CD4-positive, alpha-beta T cell treated with Interleukin-17A for 4 hours (primary cell): ENCODE results near the gene SLC19A1.

Experiments used
- DNase-seq: peaks from one replicate; pipeline ENCODE4 v3.0.0-alpha.2; 2020; ENCODE audit warnings: mixed read lengths

Gene SLC19A1

GRCh38 chr21:45557616-45558043 is 15.4 kb upstream of the SLC19A1 start:
- DNase-seq = no peak

GRCh38 chr21:45556645-45557615 is 14.7 kb upstream of the SLC19A1 start:
- DNase-seq = no peak

- no peak for DNase-seq
These were observed 14.0 kb upstream of the SLC19A1 start for GRCh38 chr21:45556302-45556644.

GRCh38 chr21:45555557-45556301 is 13.5 kb upstream of the SLC19A1 start:
- DNase-seq = peak; percentile 68

GRCh38 chr21:45555251-45555556 is 13.0 kb upstream of the SLC19A1 start:
- no peak for DNase-seq

- peak; percentile 93 for DNase-seq
These were observed 12.4 kb upstream of the SLC19A1 start for GRCh38 chr21:45554477-45555175.

- DNase-seq = no peak
These were observed 10.6 kb upstream of the SLC19A1 start for GRCh38 chr21:45552696-45553391.

- no peak for DNase-seq
These were observed 9.8 kb upstream of the SLC19A1 start for GRCh38 chr21:45551783-45552695.

- DNase-seq = peak; percentile 64
These were observed 9.1 kb upstream of the SLC19A1 start for GRCh38 chr21:45551316-45551715.

GRCh38 chr21:45550522-45551210 is 8.4 kb upstream of the SLC19A1 start:
- peak; percentile 72 for DNase-seq

GRCh38 chr21:45549626-45550463 is 7.6 kb upstream of the SLC19A1 start:
- no peak for DNase-seq

- DNase-seq = no peak
These were observed 6.7 kb upstream of the SLC19A1 start for GRCh38 chr21:45548711-45549491.

GRCh38 chr21:45547545-45547900 is 5.3 kb upstream of the SLC19A1 start:
- DNase-seq = no peak

GRCh38 chr21:45546636-45547544 is 4.7 kb upstream of the SLC19A1 start:
- DNase-seq = no peak

- DNase-seq = no peak
These were observed 3.7 kb upstream of the SLC19A1 start for GRCh38 chr21:45545691-45546531.

- no peak for DNase-seq
These were observed 3.0 kb upstream of the SLC19A1 start for GRCh38 chr21:45545236-45545570.

GRCh38 chr21:45544449-45545235 is 2.4 kb upstream of the SLC19A1 start:
- DNase-seq = no peak
